ENCODE measurements around the gene SGSM2. TPM values are rescaled to one million over a fixed set of nuclear protein-coding genes. Genes with fewer than 3 reads are reported as not detected.

SGSM2 gene
- total RNA-seq, 5 donors from 2014 or later (not counting 1 experiment from before 2014, with no cell fraction given) = 124 to 172 (median 160) TPM

GRCh38 chr17:2354311-2354710, 17.0 kb downstream of the SGSM2 start:
- H3K4me1 ChIP-seq (ENCODE audit: control insufficient read depth in 1 of 2, extremely low read depth in 1 of 2, insufficient read depth in 2 of 2, low read length in 2 of 2) = peaks cover 5 to 19% of the 10 kb centered on the region in 2 experiments
- H3K4me3 Mint-ChIP-seq = peak overlapping the region; percentile 6 to 70 (median 57)
- peak overlapping the region; percentile 94 to 97 for H3K27ac Mint-ChIP-seq
- DNase-seq (no peak), ATAC-seq (replicated peaks in 1 of 4) (no peak)
- ChIA-PET POLR2A (no interaction called here), CTCF (interaction anchor here in 1 of 2 donors (1.6 kb wide), 1 partner anchor 9 kb away, joined by 5 read pairs; no protein-coding TSS in a partner anchor)
- no peaks in the 10 kb centered on the region for H3K9me3 Mint-ChIP-seq
- no peaks in the 10 kb centered on the region for H3K27me3 ChIP-seq (replicated peaks in 1 of 2; ENCODE audit: control insufficient read depth in 2 of 2, extremely low read depth in 1 of 2, insufficient read depth in 2 of 2, low read length in 1 of 2)
- H3K9me3 ChIP-seq = no peaks in the 10 kb centered on the region
- H3K4me3 ChIP-seq (ENCODE audit: control insufficient read depth in 1 of 2, extremely low read depth in 1 of 2, low read length in 1 of 2) = no peak overlapping the region
- H3K27me3 Mint-ChIP-seq = no peaks in the 10 kb centered on the region
- H3K36me3 Mint-ChIP-seq = peaks cover 3% of the 10 kb centered on the region
- peak overlapping the region; percentile 46 for H3K27ac ChIP-seq (ENCODE audit: low read length)
- H3K4me1 Mint-ChIP-seq = peaks cover 17 to 21% (median 20%) of the 10 kb centered on the region in 3 donors
- WGBS (ENCODE audit: insufficient coverage) = no CpG with 5 or more reads among the region's 8 CpGs
- peaks cover 1 to 3% of the 10 kb centered on the region in 2 donors for H3K36me3 ChIP-seq (ENCODE audit: control insufficient read depth in 2 of 2, extremely low read depth in 1 of 2, insufficient read depth in 1 of 2, low read length in 1 of 2)

GRCh38 chr17:2357237-2357636, 19.9 kb downstream of the SGSM2 start:
- H3K27me3 ChIP-seq (replicated peaks in 1 of 2; ENCODE audit: control insufficient read depth in 2 of 2, extremely low read depth in 1 of 2, insufficient read depth in 2 of 2, low read length in 1 of 2) = no peaks in the 10 kb centered on the region
- peaks cover 8 to 9% of the 10 kb centered on the region in 2 donors for H3K36me3 ChIP-seq (ENCODE audit: control insufficient read depth in 2 of 2, extremely low read depth in 1 of 2, insufficient read depth in 1 of 2, low read length in 1 of 2)
- ATAC-seq (replicated peaks in 1 of 4) (no peak), DNase-seq (no peak)
- Mint-ChIP-seq H3K36me3 (peaks cover 11% of the 10 kb centered on the region), H3K4me3 (no peak overlapping the region), H3K9me3 (no peaks in the 10 kb centered on the region), H3K27me3 (no peaks in the 10 kb centered on the region), H3K4me1 (peaks cover 17 to 20% (median 20%) of the 10 kb centered on the region in 3 donors), H3K27ac (no peak overlapping the region)
- H3K9me3 ChIP-seq = no peaks in the 10 kb centered on the region
- 100% methylated on average over 2 of the region's 4 CpGs for WGBS (ENCODE audit: insufficient coverage)
- POLR2A ChIA-PET = no interaction called here
- H3K4me1 ChIP-seq (ENCODE audit: control insufficient read depth in 1 of 2, extremely low read depth in 1 of 2, insufficient read depth in 2 of 2, low read length in 2 of 2) = peaks cover 5 to 19% of the 10 kb centered on the region in 2 experiments
- no peak overlapping the region for H3K27ac ChIP-seq (ENCODE audit: low read length)
- CTCF ChIA-PET = no interaction called here
- H3K4me3 ChIP-seq (ENCODE audit: control insufficient read depth in 1 of 2, extremely low read depth in 1 of 2, low read length in 1 of 2) = no peak overlapping the region

- no peaks in the 10 kb centered on the region for H3K27me3 Mint-ChIP-seq
- Histone ChIP-seq H3K27me3 (replicated peaks in 1 of 2; ENCODE audit: control insufficient read depth in 2 of 2, extremely low read depth in 1 of 2, insufficient read depth in 2 of 2, low read length in 1 of 2) (no peaks in the 10 kb centered on the region), H3K36me3 (ENCODE audit: control insufficient read depth in 2 of 2, extremely low read depth in 1 of 2, insufficient read depth in 1 of 2, low read length in 1 of 2) (peaks cover 15% of the 10 kb centered on the region in 2 donors), H3K4me3 (ENCODE audit: control insufficient read depth in 1 of 2, extremely low read depth in 1 of 2, low read length in 1 of 2) (no peak overlapping the region), H3K4me1 (ENCODE audit: control insufficient read depth in 1 of 2, extremely low read depth in 1 of 2, insufficient read depth in 2 of 2, low read length in 2 of 2) (peaks cover 4 to 17% of the 10 kb centered on the region in 2 experiments), H3K27ac (ENCODE audit: low read length) (no peak overlapping the region), H3K9me3 (no peaks in the 10 kb centered on the region)
- 89% methylated on average over 8 of the region's 10 CpGs for WGBS (ENCODE audit: insufficient coverage)
- ATAC-seq (replicated peaks in 1 of 4) (no peak), DNase-seq (no peak)
- peaks cover 11% of the 10 kb centered on the region for H3K36me3 Mint-ChIP-seq
- peaks cover 16 to 17% (median 16%) of the 10 kb centered on the region in 3 donors for H3K4me1 Mint-ChIP-seq
- H3K27ac Mint-ChIP-seq = no peak overlapping the region
- ChIA-PET CTCF (no interaction called here), POLR2A (no interaction called here)
- no peak overlapping the region for H3K4me3 Mint-ChIP-seq
- H3K9me3 Mint-ChIP-seq = no peaks in the 10 kb centered on the region
Observed at GRCh38 chr17:2357931-2358434, 20.7 kb downstream of the SGSM2 start.

- Mint-ChIP-seq H3K4me1 (no peaks in the 10 kb centered on the region), H3K36me3 (peaks cover 15% of the 10 kb centered on the region), H3K27me3 (no peaks in the 10 kb centered on the region), H3K9me3 (no peaks in the 10 kb centered on the region), H3K27ac (no peak overlapping the region), H3K4me3 (no peak overlapping the region)
- H3K4me3 ChIP-seq (ENCODE audit: control insufficient read depth in 1 of 2, extremely low read depth in 1 of 2, low read length in 1 of 2) = no peak overlapping the region
- WGBS (ENCODE audit: insufficient coverage) = 89% methylated on average over 17 of the region's 21 CpGs
- H3K36me3 ChIP-seq (ENCODE audit: control insufficient read depth in 2 of 2, extremely low read depth in 1 of 2, insufficient read depth in 1 of 2, low read length in 1 of 2) = peaks cover 24 to 38% of the 10 kb centered on the region in 2 donors
- H3K27ac ChIP-seq (ENCODE audit: low read length) = no peak overlapping the region
- CTCF ChIA-PET = interaction anchor here in 1 of 2 donors (0.5 kb wide), 1 partner anchor 652 kb away, joined by 4 read pairs; no protein-coding TSS in a partner anchor
- POLR2A ChIA-PET = interaction anchor here in 1 of 2 donors (0.5 to 0.6 kb wide), 2 partner anchors 26 to 95 kb away, joined by 3 read pairs; no protein-coding TSS in a partner anchor
- no peaks in the 10 kb centered on the region for H3K4me1 ChIP-seq (ENCODE audit: control insufficient read depth in 1 of 2, extremely low read depth in 1 of 2, insufficient read depth in 2 of 2, low read length in 2 of 2)
- ATAC-seq (replicated peaks in 1 of 4) (no peak), DNase-seq (no peak)
- no peaks in the 10 kb centered on the region for H3K9me3 ChIP-seq
- H3K27me3 ChIP-seq (replicated peaks in 1 of 2; ENCODE audit: control insufficient read depth in 2 of 2, extremely low read depth in 1 of 2, insufficient read depth in 2 of 2, low read length in 1 of 2) = no peaks in the 10 kb centered on the region
Observed at GRCh38 chr17:2361010-2361760, 23.9 kb downstream of the SGSM2 start.

GRCh38 chr17:2362016-2362415, 24.7 kb downstream of the SGSM2 start:
- 96% methylated on average over 19 of the region's 20 CpGs for WGBS (ENCODE audit: insufficient coverage)
- H3K27ac Mint-ChIP-seq = no peak overlapping the region
- H3K4me3 Mint-ChIP-seq = no peak overlapping the region
- no peaks in the 10 kb centered on the region for H3K4me1 ChIP-seq (ENCODE audit: control insufficient read depth in 1 of 2, extremely low read depth in 1 of 2, insufficient read depth in 2 of 2, low read length in 2 of 2)
- H3K36me3 ChIP-seq (ENCODE audit: control insufficient read depth in 2 of 2, extremely low read depth in 1 of 2, insufficient read depth in 1 of 2, low read length in 1 of 2) = peaks cover 24 to 45% of the 10 kb centered on the region in 2 donors
- no peaks in the 10 kb centered on the region for H3K4me1 Mint-ChIP-seq
- H3K9me3 ChIP-seq = no peaks in the 10 kb centered on the region
- DNase-seq = no peak
- H3K36me3 Mint-ChIP-seq = peaks cover 19% of the 10 kb centered on the region
- no peaks in the 10 kb centered on the region for H3K27me3 ChIP-seq (replicated peaks in 1 of 2; ENCODE audit: control insufficient read depth in 2 of 2, extremely low read depth in 1 of 2, insufficient read depth in 2 of 2, low read length in 1 of 2)
- no peak overlapping the region for H3K4me3 ChIP-seq (ENCODE audit: control insufficient read depth in 1 of 2, extremely low read depth in 1 of 2, low read length in 1 of 2)
- ATAC-seq (replicated peaks in 1 of 4) = no peak
- ChIA-PET POLR2A (interaction anchor here in 1 of 2 donors (0.5 kb wide), 1 partner anchor 244 kb away, joined by 3 read pairs; no protein-coding TSS in a partner anchor), CTCF (no interaction called here)
- H3K27ac ChIP-seq (ENCODE audit: low read length) = no peak overlapping the region
- H3K9me3 Mint-ChIP-seq = no peaks in the 10 kb centered on the region
- H3K27me3 Mint-ChIP-seq = no peaks in the 10 kb centered on the region

GRCh38 chr17:2362416-2362815, 25.1 kb downstream of the SGSM2 start:
- Mint-ChIP-seq H3K36me3 (peaks cover 20% of the 10 kb centered on the region), H3K9me3 (no peaks in the 10 kb centered on the region), H3K27me3 (no peaks in the 10 kb centered on the region), H3K4me1 (no peaks in the 10 kb centered on the region), H3K4me3 (no peak overlapping the region), H3K27ac (no peak overlapping the region)
- DNase-seq (no peak), ATAC-seq (replicated peaks in 1 of 4) (no peak)
- no peaks in the 10 kb centered on the region for H3K9me3 ChIP-seq
- H3K36me3 ChIP-seq (ENCODE audit: control insufficient read depth in 2 of 2, extremely low read depth in 1 of 2, insufficient read depth in 1 of 2, low read length in 1 of 2) = peaks cover 24 to 43% of the 10 kb centered on the region in 2 donors
- no peak overlapping the region for H3K4me3 ChIP-seq (ENCODE audit: control insufficient read depth in 1 of 2, extremely low read depth in 1 of 2, low read length in 1 of 2)
- no peak overlapping the region for H3K27ac ChIP-seq (ENCODE audit: low read length)
- 93% methylated on average over 16 of the region's 19 CpGs for WGBS (ENCODE audit: insufficient coverage)
- no peaks in the 10 kb centered on the region for H3K27me3 ChIP-seq (replicated peaks in 1 of 2; ENCODE audit: control insufficient read depth in 2 of 2, extremely low read depth in 1 of 2, insufficient read depth in 2 of 2, low read length in 1 of 2)
- ChIA-PET POLR2A (interaction anchor here in 1 of 2 donors (0.5 kb wide), 1 partner anchor 244 kb away, joined by 3 read pairs; no protein-coding TSS in a partner anchor), CTCF (no interaction called here)
- no peaks in the 10 kb centered on the region for H3K4me1 ChIP-seq (ENCODE audit: control insufficient read depth in 1 of 2, extremely low read depth in 1 of 2, insufficient read depth in 2 of 2, low read length in 2 of 2)
